ENCODE measurements around the gene RCOR2.

Gene RCOR2

GRCh38 chr11:63901660-63902059, 15.3 kb downstream of the RCOR2 start:
- no CpG with 5 or more reads among the region's 3 CpGs for WGBS (ENCODE audit: insufficient coverage)
- peak; percentile 51 to 71 (median 69) for DNase-seq
- peaks cover 14 to 91% (median 73%) of the 10 kb centered on the region in 4 experiments for H3K36me3 ChIP-seq (ENCODE audit: control insufficient read depth in 4 of 4, insufficient read depth in 4 of 4, low read length in 3 of 4)
- H3K27ac ChIP-seq (ENCODE audit: insufficient read depth in 1 of 2, low read depth in 1 of 2, low read length in 2 of 2, poor library complexity in 1 of 2, severe bottlenecking in 2 of 2), result no peak overlapping the region
- H3K9me3 ChIP-seq (ENCODE audit: control extremely low read depth in 1 of 5, control insufficient read depth in 4 of 5, insufficient read depth in 2 of 5, low read depth in 1 of 5, low read length in 4 of 5), result no peaks in the 10 kb centered on the region
- H3K4me1 ChIP-seq (ENCODE audit: control extremely low read depth in 1 of 4, control insufficient read depth in 4 of 4, insufficient read depth in 4 of 4, low read length in 3 of 4), result peaks cover 0 to 18% (median 5%) of the 10 kb centered on the region in 4 experiments
- H3K27me3 ChIP-seq (replicated peaks in 2 of 5; ENCODE audit: control insufficient read depth in 4 of 5, insufficient read depth in 5 of 5, low read length in 4 of 5), result no peaks in the 10 kb centered on the region
- POLR2A ChIA-PET, result no interaction called here
- no peak overlapping the region for H3K4me3 ChIP-seq (ENCODE audit: control insufficient read depth in 1 of 7, extremely low read depth in 1 of 7, insufficient read depth in 4 of 7, low read depth in 2 of 7, low read length in 6 of 7)
- CTCF ChIA-PET, result interaction anchor here (1.3 to 12.5 kb wide), 7 partner anchors 14 to 68 kb away, joined by 3 to 176 read pairs (median 6); partner anchors contain the start of gene MARK2

- ChIA-PET POLR2A (no interaction called here), CTCF (interaction anchor here (1.0 to 12.5 kb wide), 7 partner anchors 9 to 64 kb away, joined by 3 to 176 read pairs (median 4); partner anchors contain the start of gene MARK2)
- H3K4me1 ChIP-seq (ENCODE audit: control extremely low read depth in 1 of 4, control insufficient read depth in 4 of 4, insufficient read depth in 4 of 4, low read length in 3 of 4), result peaks cover 0 to 11% (median 3%) of the 10 kb centered on the region in 4 experiments
- no peak overlapping the region for H3K27ac ChIP-seq (ENCODE audit: insufficient read depth in 1 of 2, low read depth in 1 of 2, low read length in 2 of 2, poor library complexity in 1 of 2, severe bottlenecking in 2 of 2)
- H3K36me3 ChIP-seq (ENCODE audit: control insufficient read depth in 4 of 4, insufficient read depth in 4 of 4, low read length in 3 of 4), result peaks cover 12 to 78% (median 58%) of the 10 kb centered on the region in 4 experiments
- H3K4me3 ChIP-seq (ENCODE audit: control insufficient read depth in 1 of 7, extremely low read depth in 1 of 7, insufficient read depth in 4 of 7, low read depth in 2 of 7, low read length in 6 of 7), result no peak overlapping the region
- 98% methylated on average over 6 of the region's 10 CpGs for WGBS (ENCODE audit: insufficient coverage)
- no peak for DNase-seq
- H3K9me3 ChIP-seq (ENCODE audit: control extremely low read depth in 1 of 5, control insufficient read depth in 4 of 5, insufficient read depth in 2 of 5, low read depth in 1 of 5, low read length in 4 of 5), result no peaks in the 10 kb centered on the region
- H3K27me3 ChIP-seq (replicated peaks in 2 of 5; ENCODE audit: control insufficient read depth in 4 of 5, insufficient read depth in 5 of 5, low read length in 4 of 5), result no peaks in the 10 kb centered on the region
Observed at GRCh38 chr11:63897459-63898146, 19.4 kb downstream of the RCOR2 start.

- H3K4me1 ChIP-seq (ENCODE audit: control extremely low read depth in 1 of 4, control insufficient read depth in 4 of 4, insufficient read depth in 4 of 4, low read length in 3 of 4), result peaks cover 0 to 13% (median 7%) of the 10 kb centered on the region in 4 experiments
- H3K27me3 ChIP-seq (replicated peaks in 2 of 5; ENCODE audit: control insufficient read depth in 4 of 5, insufficient read depth in 5 of 5, low read length in 4 of 5), result no peaks in the 10 kb centered on the region
- H3K9me3 ChIP-seq (ENCODE audit: control extremely low read depth in 1 of 5, control insufficient read depth in 4 of 5, insufficient read depth in 2 of 5, low read depth in 1 of 5, low read length in 4 of 5), result no peaks in the 10 kb centered on the region
- ChIA-PET CTCF (interaction anchor here (1.0 to 12.5 kb wide), 2 partner anchors 9 to 62 kb away, joined by 4 to 176 read pairs; partner anchors contain the start of gene MARK2), POLR2A (no interaction called here)
- H3K27ac ChIP-seq (ENCODE audit: insufficient read depth in 1 of 2, low read depth in 1 of 2, low read length in 2 of 2, poor library complexity in 1 of 2, severe bottlenecking in 2 of 2), result no peak overlapping the region
- DNase-seq, result no peak
- WGBS (ENCODE audit: insufficient coverage), result 75% methylated on average over 3 of the region's 4 CpGs
- H3K4me3 ChIP-seq (ENCODE audit: control insufficient read depth in 1 of 7, extremely low read depth in 1 of 7, insufficient read depth in 4 of 7, low read depth in 2 of 7, low read length in 6 of 7), result no peak overlapping the region
- peaks cover 12 to 74% (median 52%) of the 10 kb centered on the region in 4 experiments for H3K36me3 ChIP-seq (ENCODE audit: control insufficient read depth in 4 of 4, insufficient read depth in 4 of 4, low read length in 3 of 4)
Observed at GRCh38 chr11:63896071-63896470, 20.9 kb downstream of the RCOR2 start.

GRCh38 chr11:63893355-63893754, 23.6 kb downstream of the RCOR2 start:
- H3K4me1 ChIP-seq (ENCODE audit: control extremely low read depth in 1 of 4, control insufficient read depth in 4 of 4, insufficient read depth in 4 of 4, low read length in 3 of 4), result peaks cover 0 to 30% (median 21%) of the 10 kb centered on the region in 4 experiments
- WGBS (ENCODE audit: insufficient coverage), result 100% methylated on average over 2 of the region's 6 CpGs

GRCh38 chr11:63892228-63892627, 24.7 kb downstream of the RCOR2 start:
- H3K27ac ChIP-seq (ENCODE audit: insufficient read depth in 1 of 2, low read depth in 1 of 2, low read length in 2 of 2, poor library complexity in 1 of 2, severe bottlenecking in 2 of 2), result no peak overlapping the region
- H3K27me3 ChIP-seq (replicated peaks in 2 of 5; ENCODE audit: control insufficient read depth in 4 of 5, insufficient read depth in 5 of 5, low read length in 4 of 5), result no peaks in the 10 kb centered on the region
- H3K4me3 ChIP-seq (ENCODE audit: control insufficient read depth in 1 of 7, extremely low read depth in 1 of 7, insufficient read depth in 4 of 7, low read depth in 2 of 7, low read length in 6 of 7), result no peak overlapping the region
- DNase-seq, result peak; percentile 36 to 77 (median 67)
- 13% methylated on average over 3 of the region's 3 CpGs for WGBS (ENCODE audit: insufficient coverage)
- no peaks in the 10 kb centered on the region for H3K9me3 ChIP-seq (ENCODE audit: control extremely low read depth in 1 of 5, control insufficient read depth in 4 of 5, insufficient read depth in 2 of 5, low read depth in 1 of 5, low read length in 4 of 5)
- POLR2A ChIA-PET, result no interaction called here
- peaks cover 2 to 43% (median 18%) of the 10 kb centered on the region in 4 experiments for H3K36me3 ChIP-seq (ENCODE audit: control insufficient read depth in 4 of 4, insufficient read depth in 4 of 4, low read length in 3 of 4)
- H3K4me1 ChIP-seq (ENCODE audit: control extremely low read depth in 1 of 4, control insufficient read depth in 4 of 4, insufficient read depth in 4 of 4, low read length in 3 of 4), result peaks cover 6 to 42% (median 32%) of the 10 kb centered on the region in 4 experiments
- CTCF ChIA-PET, result interaction anchor here (1.4 to 9.0 kb wide), 6 partner anchors 11 to 54 kb away, joined by 3 to 41 read pairs (median 4); partner anchors contain the start of genes MARK2 and RCOR2

More at GRCh38 chr11:63893355-63893754, 23.6 kb downstream of the RCOR2 start:
- peaks cover 8 to 54% (median 27%) of the 10 kb centered on the region in 4 experiments for H3K36me3 ChIP-seq (ENCODE audit: control insufficient read depth in 4 of 4, insufficient read depth in 4 of 4, low read length in 3 of 4)
- H3K9me3 ChIP-seq (ENCODE audit: control extremely low read depth in 1 of 5, control insufficient read depth in 4 of 5, insufficient read depth in 2 of 5, low read depth in 1 of 5, low read length in 4 of 5), result no peaks in the 10 kb centered on the region
- ChIA-PET CTCF (interaction anchor here (0.7 to 9.0 kb wide), 8 partner anchors 9 to 286 kb away, joined by 3 to 41 read pairs (median 4); partner anchors contain the start of gene MARK2), POLR2A (no interaction called here)
- no peak overlapping the region for H3K27ac ChIP-seq (ENCODE audit: insufficient read depth in 1 of 2, low read depth in 1 of 2, low read length in 2 of 2, poor library complexity in 1 of 2, severe bottlenecking in 2 of 2)
- no peaks in the 10 kb centered on the region for H3K27me3 ChIP-seq (replicated peaks in 2 of 5; ENCODE audit: control insufficient read depth in 4 of 5, insufficient read depth in 5 of 5, low read length in 4 of 5)
- no peak for DNase-seq
- no peak overlapping the region for H3K4me3 ChIP-seq (ENCODE audit: control insufficient read depth in 1 of 7, extremely low read depth in 1 of 7, insufficient read depth in 4 of 7, low read depth in 2 of 7, low read length in 6 of 7)

- no peak overlapping the region for H3K4me3 ChIP-seq (ENCODE audit: control insufficient read depth in 1 of 7, extremely low read depth in 1 of 7, insufficient read depth in 4 of 7, low read depth in 2 of 7, low read length in 6 of 7)
- peaks cover 6 to 52% (median 37%) of the 10 kb centered on the region in 4 experiments for H3K4me1 ChIP-seq (ENCODE audit: control extremely low read depth in 1 of 4, control insufficient read depth in 4 of 4, insufficient read depth in 4 of 4, low read length in 3 of 4)
- 87% methylated on average over 6 of the region's 7 CpGs for WGBS (ENCODE audit: insufficient coverage)
- DNase-seq, result no peak
- peaks cover 0 to 27% (median 8%) of the 10 kb centered on the region in 4 experiments for H3K36me3 ChIP-seq (ENCODE audit: control insufficient read depth in 4 of 4, insufficient read depth in 4 of 4, low read length in 3 of 4)
- no peak overlapping the region for H3K27ac ChIP-seq (ENCODE audit: insufficient read depth in 1 of 2, low read depth in 1 of 2, low read length in 2 of 2, poor library complexity in 1 of 2, severe bottlenecking in 2 of 2)
- H3K27me3 ChIP-seq (replicated peaks in 2 of 5; ENCODE audit: control insufficient read depth in 4 of 5, insufficient read depth in 5 of 5, low read length in 4 of 5), result no peaks in the 10 kb centered on the region
- ChIA-PET POLR2A (no interaction called here), CTCF (interaction anchor here (2.1 to 9.0 kb wide), 4 partner anchors 9 to 52 kb away, joined by 4 to 41 read pairs (median 18); partner anchors contain the start of gene MARK2)
- H3K9me3 ChIP-seq (ENCODE audit: control extremely low read depth in 1 of 5, control insufficient read depth in 4 of 5, insufficient read depth in 2 of 5, low read depth in 1 of 5, low read length in 4 of 5), result no peaks in the 10 kb centered on the region
Observed at GRCh38 chr11:63890368-63890767, 26.6 kb downstream of the RCOR2 start.

GRCh38 chr11:63889344-63889743, 27.6 kb downstream of the RCOR2 start:
- WGBS (ENCODE audit: insufficient coverage), result 94% methylated on average over 6 of the region's 6 CpGs
- Histone ChIP-seq H3K9me3 (ENCODE audit: control extremely low read depth in 1 of 5, control insufficient read depth in 4 of 5, insufficient read depth in 2 of 5, low read depth in 1 of 5, low read length in 4 of 5) (no peaks in the 10 kb centered on the region), H3K27me3 (replicated peaks in 2 of 5; ENCODE audit: control insufficient read depth in 4 of 5, insufficient read depth in 5 of 5, low read length in 4 of 5) (no peaks in the 10 kb centered on the region), H3K27ac (ENCODE audit: insufficient read depth in 1 of 2, low read depth in 1 of 2, low read length in 2 of 2, poor library complexity in 1 of 2, severe bottlenecking in 2 of 2) (peak overlapping the region; percentile 50 to 79), H3K4me3 (ENCODE audit: control insufficient read depth in 1 of 7, extremely low read depth in 1 of 7, insufficient read depth in 4 of 7, low read depth in 2 of 7, low read length in 6 of 7) (peak overlapping the region in 1 of 7 experiments; percentile 62), H3K36me3 (ENCODE audit: control insufficient read depth in 4 of 4, insufficient read depth in 4 of 4, low read length in 3 of 4) (peaks cover 0 to 19% (median 2%) of the 10 kb centered on the region in 4 experiments), H3K4me1 (ENCODE audit: control extremely low read depth in 1 of 4, control insufficient read depth in 4 of 4, insufficient read depth in 4 of 4, low read length in 3 of 4) (peaks cover 6 to 57% (median 39%) of the 10 kb centered on the region in 4 experiments)
- no peak for DNase-seq
- ChIA-PET CTCF (interaction anchor here (1.1 to 9.0 kb wide), 4 partner anchors 9 to 51 kb away, joined by 3 to 41 read pairs (median 8); partner anchors contain the start of gene MARK2), POLR2A (no interaction called here)
